ENCODE data around the gene PPM1G.
A peak's percentile ranks its signal among the peaks of the same experiment; 100 is the strongest.
"Not testable (repeated sequence)": the region's sequence is repeated elsewhere in the genome, so short reads cannot be mapped to it uniquely, and the experiment has no call there.

PPM1G gene

DNA sequence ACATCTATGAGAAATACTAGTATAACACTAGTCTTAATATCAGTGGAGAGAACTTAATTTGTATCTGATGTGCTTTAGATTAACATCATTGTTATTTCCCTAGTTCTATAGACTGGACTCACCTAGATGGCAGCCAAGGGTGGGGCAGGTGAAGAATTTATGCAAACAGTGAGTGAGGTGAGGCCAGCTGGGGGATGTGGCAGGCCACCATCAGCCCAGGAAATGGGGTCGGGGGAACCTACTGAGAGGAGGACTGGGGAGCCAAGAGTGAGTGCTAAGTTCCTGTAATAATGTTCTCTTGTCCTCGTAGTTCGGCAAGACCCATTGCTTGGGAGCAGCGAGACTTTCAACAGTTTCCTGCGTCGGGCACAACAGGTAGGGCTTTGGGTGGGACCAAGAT, 36.5 kb downstream of the PPM1G start:
- no peak for DNase-seq

DNA sequence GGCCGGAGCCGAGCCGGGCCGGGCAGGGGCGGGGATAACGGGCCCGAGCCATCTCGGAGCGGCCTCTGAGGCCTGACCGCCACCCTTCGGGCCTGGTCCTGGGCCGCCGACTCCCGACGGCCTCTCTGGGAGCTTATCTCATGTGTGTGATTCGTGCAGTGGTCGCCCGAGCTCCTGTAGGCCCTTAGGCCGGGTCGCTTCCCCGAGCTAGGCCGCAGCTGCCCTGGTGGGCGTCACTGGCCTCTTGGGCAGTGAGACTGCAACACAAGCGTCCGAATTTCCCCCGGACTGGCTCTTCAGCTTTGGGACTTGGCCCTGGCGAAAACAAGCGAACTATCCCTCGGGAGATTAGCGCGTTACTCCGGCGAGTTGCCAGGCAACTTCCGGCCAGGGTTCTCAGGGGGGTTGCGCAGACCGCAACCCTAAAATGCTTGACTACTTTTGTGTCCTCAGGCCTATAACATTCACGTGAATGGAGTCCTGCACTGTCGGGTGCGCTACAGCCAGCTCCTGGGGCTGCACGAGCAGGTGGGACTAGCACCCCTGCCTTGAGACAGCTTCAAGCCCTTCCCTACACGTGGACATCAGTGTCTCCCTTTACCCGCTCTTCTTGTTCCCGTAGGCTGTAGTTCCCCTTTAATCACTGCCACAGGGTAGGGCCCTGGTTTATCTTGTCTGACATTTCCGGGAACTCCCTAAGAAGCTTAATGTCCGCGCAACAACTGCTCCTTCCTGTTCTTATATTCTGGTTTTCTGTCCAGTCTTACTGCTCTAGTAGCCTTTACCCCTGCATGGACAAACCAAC, 38.4 kb downstream of the PPM1G start:
- peak; percentile 29 for DNase-seq

DNA sequence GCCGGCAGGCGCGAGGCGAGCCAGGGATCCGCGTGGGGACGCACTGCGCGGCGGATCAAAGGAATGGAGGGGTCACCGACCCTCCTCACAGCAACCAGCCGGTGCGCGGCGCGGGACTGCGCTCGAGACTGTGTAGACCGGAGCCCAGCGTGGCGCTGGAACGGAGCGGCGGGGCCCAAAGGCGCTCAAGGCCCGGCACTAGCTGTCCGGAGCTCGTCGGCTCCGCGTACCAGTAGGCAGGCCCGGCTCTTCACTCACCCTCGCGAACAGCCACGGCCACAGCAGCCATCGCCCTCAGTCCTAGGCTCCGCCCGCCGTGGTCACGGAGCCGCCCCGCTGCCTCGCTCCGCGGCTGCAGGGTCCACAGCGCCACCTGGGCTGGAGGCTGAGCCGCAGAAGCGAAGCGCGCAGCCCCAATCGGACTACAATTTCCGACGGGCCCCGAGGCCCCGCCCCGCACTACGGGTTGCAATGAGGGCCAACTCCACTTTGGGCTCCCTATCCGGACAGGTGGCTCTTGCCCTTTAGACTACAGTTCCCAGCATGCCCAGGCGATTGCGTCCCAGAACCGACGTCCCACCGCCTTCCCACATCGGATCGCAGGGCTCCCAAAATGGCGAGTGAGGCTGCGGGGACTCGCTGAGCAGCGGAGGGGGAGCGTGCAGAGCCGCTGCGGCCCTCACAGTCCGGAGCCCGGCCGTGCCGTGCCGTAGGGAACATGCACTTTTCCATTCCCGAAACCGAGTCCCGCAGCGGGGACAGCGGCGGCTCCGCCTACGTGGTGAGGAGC, 39.2 kb downstream of the PPM1G start, which contains the start of the genes EIF2B4 and SNX17:
TSS of gene EIF2B4 (minus strand) at position 313 of the 790 bp plus-strand sequence. CDS start at position 289, 24 bp downstream.
TSS of gene SNX17 (plus strand) at position 591 of the 790 bp plus-strand sequence. CDS start at position 719, 128 bp downstream.
- peak; percentile 100 for DNase-seq

DNA sequence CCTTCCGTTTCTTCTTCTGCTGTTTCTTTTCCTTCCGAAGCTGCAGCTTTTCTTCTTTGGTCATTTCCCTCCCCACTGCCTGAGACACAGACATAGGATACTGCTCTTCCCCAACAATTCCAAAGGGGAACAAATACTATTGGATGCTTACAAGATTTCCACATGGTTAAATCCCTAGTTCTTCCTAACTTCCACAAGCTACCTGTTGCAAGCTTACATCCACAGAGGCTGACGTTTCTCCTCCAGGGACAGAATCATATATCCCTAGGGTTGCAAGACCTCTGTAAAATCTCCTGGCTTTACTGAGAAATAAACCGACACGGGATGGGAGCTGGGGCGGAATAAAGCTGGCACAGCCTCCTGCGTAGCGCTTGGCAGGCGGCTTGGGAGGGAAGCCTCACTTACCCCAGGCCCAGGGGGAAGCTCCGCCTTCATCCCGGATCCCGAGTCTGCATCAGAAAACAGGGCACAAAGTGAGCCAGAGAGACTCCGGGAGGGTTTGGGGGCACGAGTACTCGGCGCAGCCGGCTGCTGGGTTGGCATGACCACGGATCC, 39.8 kb downstream of the PPM1G start:
- DNase-seq: peak; percentile 79

DNA sequence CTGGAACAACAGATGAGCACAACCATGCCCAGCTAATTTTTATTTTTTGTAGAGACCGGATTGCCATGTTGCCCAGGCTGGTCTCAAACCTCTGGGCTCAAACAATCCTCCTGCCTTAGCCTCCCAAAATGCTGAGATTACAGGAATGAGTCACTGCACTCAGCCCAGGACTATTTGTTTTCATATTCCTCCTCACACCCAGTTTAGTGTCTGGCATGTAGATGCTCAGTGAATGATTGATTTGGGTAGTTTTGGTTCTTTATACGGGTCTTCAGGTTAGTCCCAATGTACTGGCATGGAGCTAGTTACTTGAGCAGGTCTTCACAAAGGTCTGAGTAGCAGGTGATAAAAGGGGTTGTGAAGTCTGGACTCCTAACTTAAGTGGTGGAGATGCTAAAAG, 45.5 kb downstream of the PPM1G start:
- no peak for DNase-seq

DNA sequence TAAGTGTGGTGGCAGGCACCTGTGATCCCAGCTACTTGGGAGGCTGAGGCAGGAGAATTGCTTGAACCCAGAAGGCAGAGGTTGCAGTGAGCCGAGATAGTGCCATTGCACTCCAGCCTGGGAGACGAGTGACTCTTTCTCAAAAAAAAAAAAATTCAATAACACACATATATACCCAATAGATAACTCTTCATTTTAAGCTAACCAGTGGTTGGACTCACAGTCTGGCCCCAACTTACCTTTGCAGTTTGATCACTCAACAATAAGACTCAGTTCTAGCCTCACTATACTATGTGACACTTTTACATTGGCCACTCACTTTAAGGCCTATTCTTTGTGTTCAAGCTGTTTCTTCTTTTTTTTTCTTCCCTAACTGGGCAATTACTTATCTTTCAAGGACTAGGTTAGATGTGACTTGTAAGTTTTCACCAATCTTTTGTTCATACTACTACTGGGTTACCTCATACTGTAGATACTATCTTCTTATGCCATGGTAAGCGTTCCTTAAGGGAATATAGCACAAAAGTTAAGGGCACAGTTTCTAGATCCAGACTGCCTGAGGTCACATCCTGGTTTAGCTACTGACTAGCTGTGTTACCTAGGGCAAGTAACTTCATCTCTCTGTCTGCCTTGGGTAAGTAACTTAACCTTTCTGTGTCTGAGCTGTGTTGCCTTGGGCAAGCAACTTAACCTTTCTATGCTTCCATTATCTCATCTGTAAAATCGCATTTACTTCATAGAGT, 46.5 kb downstream of the PPM1G start:
- no peak for DNase-seq

DNA sequence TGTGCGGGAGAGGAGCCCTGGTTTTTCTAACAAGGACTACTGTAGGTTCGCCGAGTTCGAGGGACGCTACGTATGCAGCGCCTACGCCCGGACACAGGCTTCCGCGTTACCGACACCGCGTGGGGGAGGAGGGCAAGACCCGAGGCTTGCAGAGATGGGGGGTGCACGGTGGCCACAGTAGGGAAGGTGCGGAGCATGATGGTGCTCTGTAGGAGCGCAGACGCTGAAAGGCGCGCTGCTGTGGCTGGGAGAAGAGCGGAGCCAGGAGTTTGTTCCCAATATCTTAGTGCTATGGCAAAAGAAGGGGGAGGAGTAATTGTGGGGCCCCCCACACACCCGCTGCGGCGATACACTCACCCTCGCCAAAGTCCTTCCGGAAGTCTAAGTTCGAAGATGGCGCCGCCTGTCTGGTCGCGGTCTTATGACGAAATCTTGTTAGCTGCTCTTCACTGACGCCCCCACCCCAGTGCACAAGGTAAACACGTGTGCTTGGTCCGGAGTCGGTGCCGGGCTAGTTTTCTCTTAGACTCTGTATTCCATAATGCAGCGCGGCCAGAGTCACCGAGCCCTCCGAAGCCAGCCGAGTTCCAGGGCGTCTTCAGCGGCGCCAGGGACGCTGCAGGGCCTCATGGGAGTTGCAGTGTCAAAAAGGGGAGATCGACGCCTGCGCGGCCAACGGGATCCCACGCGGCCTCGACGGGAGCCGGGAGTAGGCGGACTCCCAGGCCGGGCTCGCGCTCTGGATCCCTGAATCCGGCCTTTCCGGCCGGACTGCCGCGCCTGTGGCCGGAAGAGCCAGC, 52.8 kb downstream of the PPM1G start, which contains the start of gene GTF3C2:
TSS of gene GTF3C2 (minus strand) at position 383 of the 800 bp plus-strand sequence. CDS start 13,210 bp downstream, outside the sequence.
- peak; percentile 100 for DNase-seq

DNA sequence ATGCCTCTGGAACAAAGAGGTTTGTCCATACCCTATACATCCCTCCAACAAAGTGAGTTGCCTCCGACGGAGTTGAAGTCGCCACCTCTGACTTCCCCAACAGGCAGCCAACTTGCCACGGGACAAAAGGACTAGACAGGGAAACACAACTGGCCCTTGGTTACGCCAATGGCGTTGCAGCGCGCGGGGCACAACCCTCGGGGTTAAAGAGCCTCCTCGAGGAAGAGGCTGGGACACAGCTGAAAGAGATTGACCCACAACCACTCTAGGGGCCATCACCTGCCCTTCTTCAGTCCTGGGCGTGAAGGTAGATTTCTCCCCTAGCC, 53.4 kb downstream of the PPM1G start:
- no peak for DNase-seq

DNA sequence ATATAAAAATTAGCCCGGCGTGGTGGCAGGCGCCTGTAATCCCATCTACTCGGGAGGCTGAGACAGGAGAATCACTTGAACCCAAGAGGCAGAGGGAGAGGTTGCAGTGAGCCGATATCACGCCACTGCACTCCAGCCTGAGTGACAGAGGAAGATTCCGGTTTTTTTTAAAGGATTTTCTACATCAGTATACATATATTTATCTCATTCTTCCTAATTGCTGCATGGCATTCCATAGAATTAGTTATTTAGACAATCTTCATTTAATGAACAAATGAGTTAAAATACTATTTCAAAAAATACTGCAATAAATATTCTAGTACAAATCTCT, 54.8 kb downstream of the PPM1G start:
- no peak for DNase-seq

DNA sequence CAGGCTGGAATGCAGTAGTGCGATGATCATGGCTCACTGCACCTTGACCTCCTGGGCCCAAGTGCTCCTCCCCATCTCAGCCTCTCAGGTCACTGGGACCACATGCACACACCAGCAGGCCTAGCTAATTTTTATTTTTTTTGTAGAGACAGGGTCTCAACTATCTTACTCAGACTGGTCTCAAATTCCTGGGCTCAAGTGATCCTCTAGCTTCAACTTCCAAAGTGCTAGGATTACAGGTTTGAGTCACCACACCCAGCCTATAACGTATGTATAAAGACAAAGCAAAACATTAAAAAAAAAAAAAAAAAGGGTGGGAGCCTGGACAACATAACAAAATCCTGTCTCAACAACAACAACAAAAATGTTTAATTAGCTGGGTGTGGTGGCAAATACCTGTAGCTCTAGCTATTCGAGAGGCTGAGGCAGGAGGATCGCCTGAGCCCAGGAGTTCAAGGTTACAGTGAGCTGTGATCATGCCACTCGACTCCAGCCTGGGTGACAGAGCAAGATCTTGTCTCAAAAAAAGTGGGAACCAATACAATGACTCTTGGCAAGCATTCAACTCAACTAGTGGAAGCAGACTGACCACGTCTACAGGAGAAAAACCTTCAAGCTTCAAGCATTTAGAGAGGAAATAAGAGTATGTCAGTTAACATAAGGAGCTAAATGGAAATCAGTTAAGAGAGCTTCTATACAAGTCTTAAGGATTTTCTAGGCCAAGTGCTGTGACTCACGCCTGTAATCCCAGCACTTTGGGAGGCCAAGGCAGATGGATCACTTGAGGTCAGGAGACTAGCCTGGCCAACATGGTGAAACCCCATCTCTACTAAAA, 55.4 kb downstream of the PPM1G start:
- no peak for DNase-seq

DNA sequence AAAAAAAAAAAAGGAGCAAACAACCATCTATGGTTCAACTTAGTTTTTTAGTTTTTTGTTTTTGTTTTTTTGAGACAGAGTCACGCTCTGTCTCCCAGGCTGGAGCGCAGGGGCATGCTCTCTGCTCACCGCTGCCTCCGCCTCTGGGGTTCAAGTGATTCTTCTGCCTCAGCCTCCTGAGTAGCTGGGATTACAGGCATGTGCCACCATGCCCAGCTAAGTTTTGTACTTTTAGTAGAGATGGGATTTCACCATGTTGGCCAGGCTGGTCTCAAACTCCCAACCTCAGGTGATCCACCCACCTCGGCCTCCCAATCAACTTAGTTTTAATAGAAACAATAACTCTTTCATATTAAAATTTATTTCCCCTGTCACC, 56.0 kb downstream of the PPM1G start:
- not testable (repeated sequence) for DNase-seq

DNA sequence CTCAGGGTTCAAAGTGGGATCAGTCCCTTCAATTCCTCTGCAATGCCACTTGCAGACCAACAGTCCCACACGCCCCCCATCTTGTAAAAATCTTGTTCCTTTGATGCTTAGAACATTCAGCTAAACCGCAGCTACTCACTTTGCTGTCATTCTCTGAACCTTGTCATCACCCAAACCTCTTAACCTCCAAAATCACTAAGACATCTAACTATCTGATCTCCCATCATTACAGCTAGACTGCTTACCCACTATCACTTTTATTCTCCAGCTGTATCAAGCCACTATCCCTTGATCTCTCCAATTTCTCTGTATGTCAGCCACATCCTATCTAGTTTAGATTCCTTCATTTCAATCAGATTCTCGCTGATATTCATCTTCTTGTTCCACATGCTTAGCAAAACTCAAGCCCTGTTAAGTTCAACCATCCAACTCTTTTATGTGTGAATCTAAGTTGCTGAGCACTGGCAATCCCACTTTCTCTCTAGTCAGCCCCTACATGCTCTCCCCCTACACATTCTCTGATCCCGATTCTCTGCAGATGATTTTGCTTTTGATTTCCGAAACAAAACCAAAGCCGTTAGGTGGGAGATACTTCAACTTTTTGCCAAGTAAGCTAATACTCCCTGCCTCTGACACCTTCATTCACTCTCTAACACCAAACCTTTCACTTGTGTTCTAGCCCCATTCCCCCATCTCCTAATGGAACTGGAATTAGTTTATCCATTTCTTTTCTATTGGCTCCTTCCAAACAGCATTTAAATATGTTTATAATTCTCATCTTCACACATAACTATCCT, 57.4 kb downstream of the PPM1G start:
- no peak for DNase-seq

DNA sequence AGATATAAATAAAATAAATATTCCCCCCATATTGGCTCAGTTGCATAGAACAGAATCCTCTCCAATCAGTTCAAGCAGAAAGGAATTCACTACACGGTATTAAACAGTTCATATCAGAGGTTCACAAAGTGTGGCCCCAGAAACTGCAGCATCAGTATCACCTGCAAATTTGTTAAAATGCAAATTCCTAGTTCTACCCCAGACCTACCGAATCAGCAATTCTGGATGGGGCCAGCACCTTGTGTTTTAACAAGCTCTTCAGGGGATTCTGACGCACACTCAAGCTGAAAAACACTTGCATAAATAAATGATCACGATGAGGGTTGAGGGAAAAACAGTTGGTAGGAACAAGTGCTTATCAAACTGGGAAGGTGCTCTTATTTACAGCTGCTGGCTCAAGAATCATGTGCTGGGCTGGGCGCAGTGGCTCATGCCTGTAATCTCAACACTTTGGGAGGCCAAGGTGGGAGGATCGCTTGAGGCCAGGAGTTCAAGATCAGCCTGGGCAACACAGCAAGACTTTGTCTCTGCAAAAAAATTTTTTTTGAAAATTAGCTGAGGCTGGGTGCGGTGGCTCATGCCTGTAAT, 59.2 kb downstream of the PPM1G start:
- DNase-seq: no peak

DNA sequence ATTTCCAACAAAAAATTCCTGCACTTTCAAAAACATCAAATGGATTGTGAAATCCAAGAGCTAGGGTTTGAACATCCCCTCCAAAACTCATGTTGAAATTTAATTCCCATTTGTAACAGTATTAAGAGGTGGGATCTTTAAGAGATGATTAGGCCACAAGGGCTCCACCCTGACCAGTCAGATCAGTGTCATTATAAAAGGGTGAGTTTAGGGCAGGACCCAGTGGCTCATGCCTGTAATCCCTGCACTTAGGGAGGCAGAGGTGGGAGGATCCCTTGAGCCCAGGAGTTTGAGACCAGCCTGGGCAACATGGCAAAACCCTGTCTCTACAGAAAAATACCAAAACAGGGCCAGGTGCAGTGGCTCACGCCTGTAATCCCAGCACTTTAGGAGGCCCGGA, 61.8 kb downstream of the PPM1G start:
- DNase-seq: no peak

DNA sequence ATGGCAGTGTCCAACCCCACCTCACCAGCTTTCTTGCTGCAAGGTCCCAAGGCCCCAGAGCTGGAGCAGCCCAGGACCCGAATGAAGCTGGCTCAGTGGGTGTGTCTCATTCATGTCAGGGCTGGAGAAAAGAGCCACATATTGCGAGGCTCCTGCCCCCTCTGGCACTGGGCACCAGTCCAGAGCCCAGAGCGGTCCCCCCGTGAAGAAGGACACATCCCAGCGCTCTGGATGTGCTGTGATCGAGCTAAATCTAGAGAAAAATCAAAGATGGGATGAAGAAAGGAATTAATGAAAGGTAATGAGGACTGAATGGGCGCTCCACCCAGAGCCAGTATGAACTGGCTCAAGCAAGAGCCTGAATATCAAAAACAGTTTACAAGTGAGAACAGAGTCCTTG, 73.2 kb downstream of the PPM1G start:
- DNase-seq: no peak

DNA sequence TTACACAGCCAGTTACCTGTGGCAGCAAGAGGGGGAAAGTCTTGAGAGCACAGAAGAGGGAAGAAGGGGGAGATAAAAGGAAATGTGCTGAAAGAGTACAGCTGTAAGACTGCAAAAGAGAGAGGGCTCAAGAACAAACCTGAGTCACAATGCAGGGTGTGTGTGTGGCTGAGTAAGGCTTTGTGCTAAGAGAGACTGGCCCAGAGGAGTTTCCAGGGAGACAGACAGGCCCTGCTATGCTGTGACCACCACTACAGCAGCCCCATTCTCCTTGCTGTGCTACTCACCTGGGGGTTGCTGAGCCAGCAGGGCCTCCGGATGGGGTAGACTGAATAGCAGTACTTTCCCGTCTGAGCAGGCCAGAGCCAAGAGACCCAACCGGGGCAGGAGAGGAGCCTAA, 74.1 kb downstream of the PPM1G start:
- no peak for DNase-seq

Data from NCI-H2171 treated with DMSO at 0.1 percent for 48 hours (cell line).